Hematopoietic multipotent progenitor cell treated with erythropoietin and hydrocortisone succinate and interleukin-3 and kit ligand, for 15 days (in vitro differentiated cells): ENCODE results near the gene TGFBR2.
A peak's percentile ranks its signal among the peaks of the same experiment; 100 is the strongest.
"Not testable (repeated sequence)": the region's sequence is repeated elsewhere in the genome, so short reads cannot be mapped to it uniquely, and the experiment has no call there.

Source experiments
- DNase-seq: peaks from one replicate; pipeline ENCODE4 v3.0.0-alpha.2; 2015; ENCODE audit warnings: low spot score

TGFBR2 gene

GRCh38 chr3:30657914-30658313 is 51.5 kb downstream of the TGFBR2 start:
- no peak for DNase-seq

- no peak for DNase-seq
Observed at GRCh38 chr3:30658328-30659052, 52.1 kb downstream of the TGFBR2 start.

- no peak for DNase-seq
Observed at GRCh38 chr3:30659270-30660130, 53.1 kb downstream of the TGFBR2 start.

DNA sequence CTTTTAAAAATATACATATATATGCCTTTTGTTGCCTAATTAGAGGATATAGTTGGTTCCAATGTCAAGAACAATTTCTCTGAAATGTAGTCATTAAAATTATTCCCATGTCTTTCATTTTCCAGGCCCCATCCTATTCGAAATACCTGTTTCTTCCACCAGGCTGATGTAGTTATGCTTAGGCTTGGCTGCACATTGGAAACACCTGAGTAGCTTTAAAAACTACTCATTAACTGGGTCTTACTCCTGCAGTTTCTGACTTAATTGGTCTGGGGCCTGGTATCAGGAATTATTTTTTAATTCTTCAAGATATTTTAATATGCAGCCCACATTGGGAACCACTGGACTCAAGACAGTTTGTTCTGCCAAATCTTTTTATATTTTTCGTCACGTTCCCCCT is 53.7 kb downstream of the TGFBR2 start:
- DNase-seq = no peak

GRCh38 chr3:30660656-30661055 is 54.3 kb downstream of the TGFBR2 start:
- DNase-seq = no peak

GRCh38 chr3:30661098-30661873 is 54.9 kb downstream of the TGFBR2 start:
- DNase-seq = no peak

DNA sequence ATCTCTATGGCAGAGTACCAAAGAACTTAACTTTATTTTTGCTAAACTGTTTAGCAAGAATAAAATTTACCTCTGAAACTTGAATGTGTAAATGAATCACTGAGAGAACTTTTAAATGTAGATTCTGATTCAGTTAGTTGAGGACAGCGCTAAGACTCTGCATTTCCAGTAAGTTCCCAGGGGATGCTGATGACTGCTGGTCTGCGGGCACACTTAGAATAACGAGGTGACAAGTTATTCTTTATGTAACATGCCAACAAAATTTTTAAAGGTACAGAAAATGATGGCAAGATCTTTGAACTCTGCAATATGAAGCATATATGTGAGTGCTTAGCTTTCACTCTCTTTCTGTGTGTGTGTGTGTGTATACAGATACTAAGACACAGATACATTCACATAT is 56.4 kb downstream of the TGFBR2 start:
- no peak for DNase-seq

GRCh38 chr3:30663533-30664241 is 57.3 kb downstream of the TGFBR2 start:
- no peak for DNase-seq

- no peak for DNase-seq
Observed at GRCh38 chr3:30664459-30664858, 58.1 kb downstream of the TGFBR2 start.

DNA sequence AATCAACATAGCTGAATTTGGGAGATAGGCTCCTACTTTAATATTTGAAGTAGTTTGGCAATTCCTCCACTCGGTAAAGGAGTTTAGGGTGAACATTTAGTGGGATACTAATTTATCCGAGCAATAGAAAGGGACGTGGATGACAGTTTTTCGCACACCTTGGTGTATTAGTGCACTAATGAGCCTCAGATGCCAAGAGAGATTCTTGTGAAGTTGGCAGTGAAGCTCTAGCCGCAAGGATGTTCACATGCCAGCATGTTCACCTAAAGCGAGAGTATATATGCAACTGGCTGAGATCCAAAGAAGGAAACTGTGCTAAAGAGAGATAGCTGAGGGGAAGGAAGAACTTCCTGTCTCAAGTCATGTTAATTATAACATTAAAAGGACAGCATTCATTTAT is 58.5 kb downstream of the TGFBR2 start:
- peak; percentile 86 for DNase-seq

GRCh38 chr3:30665539-30665938 is 59.1 kb downstream of the TGFBR2 start:
- no peak for DNase-seq

DNA sequence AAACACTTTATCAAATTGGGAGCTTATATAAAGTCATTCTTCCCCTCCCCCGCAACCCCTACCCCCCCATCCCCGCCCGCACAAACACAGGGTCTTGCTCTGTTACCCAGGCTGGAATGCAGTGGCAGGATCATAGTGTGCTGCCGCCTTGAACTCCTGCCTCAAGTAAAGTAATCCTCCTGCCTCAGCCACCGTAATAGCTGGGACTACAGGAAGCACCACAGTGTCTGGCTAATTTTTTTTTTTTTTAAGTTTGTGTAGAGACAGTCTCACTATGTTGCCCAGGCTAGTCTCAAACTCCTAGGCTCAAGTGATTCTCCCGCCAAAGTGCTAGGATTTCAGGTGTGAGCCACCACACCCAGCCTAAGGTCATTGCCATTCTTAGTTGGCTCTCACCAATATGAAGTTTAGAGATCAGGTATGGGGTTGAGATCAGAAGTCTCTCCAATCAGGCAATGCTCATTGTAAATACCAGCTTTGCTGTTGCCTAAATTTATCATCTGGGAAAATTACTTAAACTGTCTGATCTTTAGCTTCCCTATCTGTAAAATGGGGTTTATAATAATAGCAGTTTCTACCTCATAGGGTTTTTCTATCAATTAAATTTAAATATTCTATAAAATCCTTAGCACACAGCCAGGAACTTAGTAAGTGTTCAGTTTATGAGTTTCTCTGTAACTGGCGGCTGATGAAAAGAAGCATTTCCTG is 60.3 kb downstream of the TGFBR2 start:
- no peak for DNase-seq

DNA sequence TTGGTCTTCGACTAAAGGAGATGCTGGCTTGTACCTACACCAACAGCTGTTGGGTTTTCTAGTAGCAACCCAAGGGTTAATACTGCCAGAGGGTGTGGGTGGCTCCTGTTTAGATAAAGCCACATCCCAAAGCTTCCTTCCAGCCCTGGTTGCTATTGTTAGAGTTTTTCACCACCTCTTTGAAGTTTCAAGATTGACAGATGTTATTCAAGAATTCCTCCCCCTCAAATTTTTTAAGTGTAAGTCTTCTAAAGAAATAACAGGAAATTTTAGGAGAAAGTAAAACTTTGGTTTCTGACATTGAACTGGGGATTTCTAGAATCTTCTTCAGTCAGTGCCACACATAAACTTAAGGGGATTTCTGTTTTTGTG is 60.9 kb downstream of the TGFBR2 start:
- peak; percentile 16 for DNase-seq

GRCh38 chr3:30668051-30668609 is 61.7 kb downstream of the TGFBR2 start:
- DNase-seq = no peak

DNA sequence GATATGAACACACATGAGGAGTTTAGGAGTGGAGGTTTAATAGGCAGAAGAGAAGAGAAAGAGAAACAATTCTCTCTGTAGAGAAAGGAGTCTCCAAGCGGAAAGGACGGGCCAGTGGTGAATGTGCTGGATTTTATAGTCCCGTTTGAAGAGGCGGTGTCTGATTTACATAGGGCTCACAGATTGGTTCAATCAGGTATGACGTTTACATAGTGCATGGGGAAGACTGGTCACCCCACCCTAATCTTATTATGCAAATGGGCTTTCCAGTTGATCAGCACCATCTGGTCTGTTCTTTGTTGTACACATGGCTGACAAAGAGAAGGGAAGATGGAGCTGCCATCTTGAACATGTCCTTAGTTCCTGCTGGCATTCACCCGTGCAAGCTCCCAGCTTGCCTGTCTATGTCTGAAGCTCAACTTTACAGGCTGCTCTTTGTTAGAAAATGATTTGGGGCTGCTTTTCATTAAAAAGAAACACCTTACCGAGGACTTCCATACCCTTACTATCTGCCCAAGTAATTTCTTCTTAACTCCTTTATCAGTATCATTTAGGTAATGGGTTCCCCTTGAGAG is 63.0 kb downstream of the TGFBR2 start:
- DNase-seq = not testable (repeated sequence)

DNA sequence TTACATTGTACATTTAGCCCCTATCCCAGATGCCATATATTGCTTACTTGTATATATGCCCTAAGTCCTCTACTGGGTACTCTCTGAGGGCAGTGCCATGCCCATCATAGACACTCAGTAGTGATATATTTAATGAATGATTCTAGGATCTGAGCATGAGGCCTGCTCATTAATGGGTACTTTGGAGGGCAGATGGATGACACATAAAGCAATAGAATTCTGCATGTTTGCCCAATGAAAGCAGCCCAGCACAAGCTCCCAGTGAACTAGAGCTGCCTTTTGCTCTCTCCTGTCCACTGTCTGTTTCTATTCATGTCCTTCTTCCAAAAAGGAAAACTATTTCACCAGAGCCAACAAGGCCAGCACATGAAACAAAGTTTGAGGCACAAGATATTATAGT is 63.9 kb downstream of the TGFBR2 start:
- no peak for DNase-seq

- DNase-seq = no peak
Observed at GRCh38 chr3:30671527-30672286, 65.3 kb downstream of the TGFBR2 start.

GRCh38 chr3:30672287-30672735 is 65.9 kb downstream of the TGFBR2 start:
- DNase-seq = no peak

GRCh38 chr3:30672959-30673358 is 66.6 kb downstream of the TGFBR2 start:
- DNase-seq = no peak
